WTC11 (cell line): ENCODE data around the gene GLI2. TPM values are rescaled to one million over a fixed set of nuclear protein-coding genes. Genes with fewer than 3 reads are reported as not detected.

Experiments
- ATAC-seq: fragments of 200-7000 bp; cut with Tn5 transposase; 2 replicates; pipeline ENCODE4 v1.10.0; 2021; ENCODE audit warnings: mild to moderate bottlenecking, moderate library complexity
- CTCF ChIA-PET: fragments of 300-600 bp; sonication (Branson Sonifier 250); formaldehyde crosslinking; loops from one replicate; lab custom pipeline; 2021; ENCODE audit warnings: antibody characterized with exemption; lab: Charles Lee
- POLR2A ChIA-PET: fragments of 350-600 bp; sonication (Branson Sonifier 250); formaldehyde crosslinking; loops from one replicate; lab custom pipeline; 2021; ENCODE audit warnings: antibody characterized with exemption; lab: Charles Lee
- DNase-seq: peaks from one replicate; pipeline ENCODE4 v3.0.0; 2021; ENCODE audit warnings: low spot score
- H3K27ac Mint-ChIP-seq: 2 replicates; pipeline ENCODE4 v1.8.0; 2021; ENCODE audit warnings: mixed read lengths
- H3K27me3 Mint-ChIP-seq: 2 replicates; pipeline ENCODE4 v1.8.0; 2021; ENCODE audit warnings: low read depth, mild to moderate bottlenecking, moderate library complexity, mixed read lengths
- H3K36me3 Mint-ChIP-seq: 2 replicates; pipeline ENCODE4 v1.8.0; 2021; ENCODE audit warnings: mixed read lengths
- H3K4me1 Mint-ChIP-seq: 2 replicates; pipeline ENCODE4 v1.8.0; 2022; ENCODE audit warnings: mixed read lengths
- H3K4me3 Mint-ChIP-seq: 2 replicates; pipeline ENCODE4 v1.8.0; 2021; ENCODE audit warnings: mild to moderate bottlenecking, moderate library complexity, mixed read lengths
- H3K9me3 Mint-ChIP-seq: 2 replicates; pipeline ENCODE4 v1.8.0; 2021; ENCODE audit warnings: mixed read lengths
- ATF6 ChIP-seq: sonication (generic); formaldehyde crosslinking; IDR thresholded peaks from 2 replicates; pipeline ENCODE4 v1.8.1; 2023; ENCODE audit warnings: mild to moderate bottlenecking, missing genetic modification reagents
- CDX4 ChIP-seq: fragments of 250-450 bp; sonication (Bioruptor Pico); IDR thresholded peaks from 2 replicates; pipeline ENCODE4 v1.9.0; 2021; ENCODE audit warnings: moderate library complexity, mild to moderate bottlenecking, inconsistent platforms, borderline replicate concordance
- CREM ChIP-seq: sonication (generic); formaldehyde crosslinking; IDR thresholded peaks from 2 replicates; pipeline ENCODE4 v1.8.1; 2022; ENCODE audit warnings: mild to moderate bottlenecking, missing genetic modification reagents, moderate library complexity
- CTCF ChIP-seq: fragments of 200-600 bp; IDR thresholded peaks from 2 replicates; pipeline ENCODE4 v1.8.0; 2022; ENCODE audit warnings: antibody characterized with exemption
- ELF4 ChIP-seq: sonication (generic); formaldehyde crosslinking; IDR thresholded peaks from 2 replicates; pipeline ENCODE4 v1.8.1; 2022; ENCODE audit warnings: low read depth, mild to moderate bottlenecking, moderate library complexity, missing genetic modification reagents
- ERG ChIP-seq: fragments of 250-450 bp; sonication (Bioruptor Pico); IDR thresholded peaks from 2 replicates; pipeline ENCODE4 v1.8.0; 2021; ENCODE audit warnings: mild to moderate bottlenecking
- FOXP4 ChIP-seq: sonication (generic); formaldehyde crosslinking; IDR thresholded peaks from 2 replicates; pipeline ENCODE4 v1.8.0; 2022; ENCODE audit warnings: mild to moderate bottlenecking, missing genetic modification reagents
- GABPB1 ChIP-seq: sonication (generic); formaldehyde crosslinking; IDR thresholded peaks from 2 replicates; pipeline ENCODE4 v1.8.1; 2023; ENCODE audit warnings: mild to moderate bottlenecking, missing genetic modification reagents
- IRF2 ChIP-seq: sonication (generic); formaldehyde crosslinking; IDR thresholded peaks from 2 replicates; pipeline ENCODE4 v1.8.0; 2022; ENCODE audit warnings: low read depth, missing genetic modification reagents, borderline replicate concordance
- KAT7 ChIP-seq: sonication (generic); formaldehyde crosslinking; IDR thresholded peaks from 2 replicates; pipeline ENCODE4 v1.8.1; 2023; ENCODE audit warnings: missing genetic modification reagents, mild to moderate bottlenecking, borderline replicate concordance
- MXD4 ChIP-seq: fragments of 250-450 bp; sonication (Bioruptor Pico); IDR thresholded peaks from 2 replicates; pipeline ENCODE4 v1.8.0; 2021; ENCODE audit warnings: mild to moderate bottlenecking, moderate library complexity, borderline replicate concordance
- MYBL2 ChIP-seq: sonication (generic); formaldehyde crosslinking; IDR thresholded peaks from 2 replicates; pipeline ENCODE4 v1.8.1; 2023; ENCODE audit warnings: mild to moderate bottlenecking, moderate library complexity, missing genetic modification reagents
- NR1H2 ChIP-seq: sonication (generic); formaldehyde crosslinking; IDR thresholded peaks from 2 replicates; pipeline ENCODE4 v1.9.0; 2021; ENCODE audit warnings: mild to moderate bottlenecking, moderate library complexity, missing genetic modification reagents
- NR2C2 ChIP-seq: sonication (generic); formaldehyde crosslinking; IDR thresholded peaks from 2 replicates; pipeline ENCODE4 v1.8.0; 2022; ENCODE audit warnings: mild to moderate bottlenecking, missing genetic modification reagents
- NR3C1 ChIP-seq: sonication (generic); formaldehyde crosslinking; conservative IDR thresholded peaks from 2 replicates; pipeline ENCODE4 v1.8.1; 2023; ENCODE audit warnings: low read depth, mild to moderate bottlenecking, missing genetic modification reagents
- PRDM15 ChIP-seq: sonication (generic); formaldehyde crosslinking; IDR thresholded peaks from 2 replicates; pipeline ENCODE4 v1.8.0; 2022; ENCODE audit warnings: missing genetic modification reagents
- RELA ChIP-seq: sonication (generic); formaldehyde crosslinking; IDR thresholded peaks from 2 replicates; pipeline ENCODE4 v1.8.1; 2022; ENCODE audit warnings: missing genetic modification reagents, mild to moderate bottlenecking, borderline replicate concordance
- TCF7 ChIP-seq: sonication (generic); formaldehyde crosslinking; IDR thresholded peaks from 2 replicates; pipeline ENCODE4 v1.8.0; 2022; ENCODE audit warnings: mild to moderate bottlenecking, low read depth, missing genetic modification reagents, moderate library complexity
- TP53 ChIP-seq: sonication (generic); formaldehyde crosslinking; IDR thresholded peaks from 2 replicates; pipeline ENCODE4 v1.8.1; 2023; ENCODE audit warnings: mild to moderate bottlenecking, missing genetic modification reagents
- ZNF423 ChIP-seq: fragments of 250-450 bp; sonication (Bioruptor Pico); IDR thresholded peaks from 2 replicates; pipeline ENCODE4 v2.1.2; 2022; ENCODE audit warnings: mild to moderate bottlenecking, moderate library complexity
- ZNF425 ChIP-seq: fragments of 250-450 bp; sonication (Bioruptor Pico); conservative IDR thresholded peaks from 2 replicates; pipeline ENCODE4 v1.9.0; 2021; ENCODE audit warnings: mild to moderate bottlenecking
- ZNF671 ChIP-seq: fragments of 250-450 bp; sonication (Bioruptor Pico); IDR thresholded peaks from 2 replicates; pipeline ENCODE4 v1.8.0; 2021; ENCODE audit warnings: mild to moderate bottlenecking
- total RNA-seq: library from RNA; stranded (reverse); gene quantifications from 3 replicates; pipeline ENCODE4 v1.2.3, GENCODE V29; 2021

Gene GLI2
- total RNA-seq, 1 experiment from 2014 or later: 60.9 TPM

GRCh38 chr2:120711694-120712093 lies 24.0 kb upstream of the GLI2 start:
- no peak for TF ChIP-seq TP53
- TF ChIP-seq ELF4 (CRISPR knock-in tag): no peak
- no peak for TF ChIP-seq MYBL2 (CRISPR knock-in tag)
- TF ChIP-seq RELA (CRISPR knock-in tag): no peak
- no peak for TF ChIP-seq ATF6 (CRISPR knock-in tag)
- no peak for TF ChIP-seq ZNF425 (CRISPR knock-in tag)
- no peak for TF ChIP-seq CDX4 (CRISPR knock-in tag)
- TF ChIP-seq IRF2: no peak
- TF ChIP-seq KAT7 (CRISPR knock-in tag): no peak
- no peak for TF ChIP-seq FOXP4 (CRISPR knock-in tag)
- TF ChIP-seq NR3C1 (CRISPR knock-in tag): no peak
- TF ChIP-seq GABPB1 (CRISPR knock-in tag): no peak
- TF ChIP-seq NR2C2: no peak
- TF ChIP-seq MXD4 (CRISPR knock-in tag): no peak
- no peak for TF ChIP-seq TCF7 (CRISPR knock-in tag)
- TF ChIP-seq ERG (CRISPR knock-in tag): no peak
- TF ChIP-seq NR1H2 (CRISPR knock-in tag): no peak
- ChIA-PET CTCF (interaction anchor here (0.5 to 3.9 kb wide), 7 partner anchors 16 to 366 kb away, joined by 3 to 32 read pairs (median 4); no protein-coding TSS in a partner anchor), POLR2A (no interaction called here)
- Mint-ChIP-seq H3K9me3 (no peaks in the 10 kb centered on the region), H3K36me3 (no peaks in the 10 kb centered on the region), H3K4me3 (no peak overlapping the region), H3K27ac (no peak overlapping the region), H3K4me1 (peaks cover 73% of the 10 kb centered on the region), H3K27me3 (peaks cover 68% of the 10 kb centered on the region)
- no peak for ATAC-seq
- DNase-seq: no peak

GRCh38 chr2:120712180-120712681 lies 23.4 kb upstream of the GLI2 start:
- Mint-ChIP-seq H3K4me3 (no peak overlapping the region), H3K27ac (no peak overlapping the region), H3K27me3 (peaks cover 67% of the 10 kb centered on the region), H3K36me3 (no peaks in the 10 kb centered on the region), H3K4me1 (peaks cover 71% of the 10 kb centered on the region), H3K9me3 (no peaks in the 10 kb centered on the region)
- DNase-seq: no peak
- ChIA-PET CTCF (interaction anchor here (0.5 to 3.9 kb wide), 5 partner anchors 17 to 365 kb away, joined by 3 to 32 read pairs (median 4); no protein-coding TSS in a partner anchor), POLR2A (no interaction called here)
- ATAC-seq: no peak
- TF ChIP-seq CREM (CRISPR knock-in tag) (no peak), MYBL2 (CRISPR knock-in tag) (no peak), PRDM15 (CRISPR knock-in tag) (no peak), CTCF (no peak), ZNF423 (CRISPR knock-in tag) (no peak), ZNF671 (CRISPR knock-in tag) (no peak)
